GM19193 (cell line): ENCODE data around the gene ARPC3.

Experiments used
- POLR2A ChIP-seq: IDR thresholded peaks from 4 replicates; pipeline ENCODE4 v1.6.1; 2011; ENCODE audit not compliant: insufficient read depth, insufficient read length; ENCODE audit errors: extremely low read depth

ARPC3 gene

DNA sequence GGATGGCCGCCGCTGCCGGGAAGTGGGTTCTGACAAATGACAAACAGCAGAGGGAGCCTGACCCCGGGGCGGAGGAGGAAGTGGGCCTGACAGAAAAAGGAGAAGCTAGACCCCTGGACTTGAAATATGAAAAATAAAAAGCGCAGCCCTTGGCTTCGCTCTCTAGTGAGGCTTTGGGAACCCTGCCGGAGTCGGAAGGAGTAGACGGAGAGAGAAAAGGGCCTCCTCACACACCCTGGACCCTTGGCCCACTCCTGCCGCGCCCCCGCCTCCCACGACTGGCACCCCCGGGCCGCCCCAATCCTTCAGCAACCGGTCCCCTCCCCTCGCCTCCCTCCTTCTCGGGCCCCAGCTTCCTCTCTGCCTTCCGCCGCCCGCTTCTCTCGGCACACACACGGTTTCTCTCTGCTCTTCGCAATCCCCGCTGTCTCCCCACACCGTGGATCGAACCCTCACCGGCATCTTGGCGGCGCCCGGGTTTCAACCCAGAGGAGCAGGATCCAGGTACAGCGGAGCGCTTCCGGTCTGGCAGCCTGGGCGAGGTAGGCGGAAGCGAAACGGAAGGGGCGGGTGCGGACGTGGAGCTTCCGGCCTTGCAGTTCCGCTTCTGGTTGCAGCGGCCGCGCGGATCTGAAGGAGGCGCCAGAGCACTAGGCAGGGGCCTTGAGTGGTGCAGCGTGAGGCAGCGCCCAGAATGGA, at the start of gene ARPC3:
Gene ARPC3 (minus strand): TSS at position 539 of the 699 bp plus-strand sequence. CDS start 77 bp downstream, at position 462.
- peak; percentile 93 for TF ChIP-seq POLR2A

DNA sequence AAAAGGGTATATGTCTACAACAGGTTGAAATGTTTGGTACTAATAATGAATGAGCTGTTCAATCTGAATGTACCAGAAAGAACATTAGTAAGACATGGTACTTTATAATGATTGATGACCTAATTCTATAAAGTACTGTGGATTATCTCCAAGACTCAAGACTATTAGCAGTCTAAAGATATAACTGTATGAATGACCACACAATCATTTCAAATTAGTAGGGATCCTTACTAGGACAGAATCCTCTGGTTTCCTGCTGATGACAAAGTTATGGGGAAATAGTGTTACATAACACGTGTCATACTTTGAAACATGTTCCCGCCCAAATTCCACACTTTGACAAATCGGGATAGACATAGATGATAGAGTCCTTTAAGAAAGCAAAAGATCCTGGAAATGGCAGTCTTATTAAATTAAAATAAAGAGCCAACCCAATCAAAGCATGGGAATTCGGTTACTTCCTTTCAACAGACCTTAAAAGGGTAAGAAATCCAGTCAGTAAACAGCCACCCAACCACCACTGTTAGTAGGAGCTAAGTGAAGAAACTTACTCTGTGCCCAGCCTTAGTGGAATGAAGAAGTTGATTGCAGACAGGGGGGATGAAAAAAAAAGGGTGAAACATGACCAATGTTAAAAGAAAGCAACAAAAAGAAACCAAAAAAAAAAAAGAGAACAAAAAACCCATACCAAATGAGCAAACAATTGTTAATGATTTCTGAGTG, 49.0 kb upstream of the ARPC3 start:
- TF ChIP-seq POLR2A = no peak

- TF ChIP-seq POLR2A = no peak
Measured at GRCh38 chr12:110475426-110475825, 25.3 kb upstream of the ARPC3 start.

GRCh38 chr12:110468214-110469048, 18.3 kb upstream of the ARPC3 start, which contains the start of the genes FAM216A and GPN3:
FAM216A (plus strand) TSS chr12:110468845; CDS start chr12:110468876, 31 bp downstream.
GPN3 (minus strand) TSS chr12:110468257; CDS start chr12:110468203, 54 bp downstream.
- peak; percentile 88 for TF ChIP-seq POLR2A

GRCh38 chr12:110467847-110468213, 17.7 kb upstream of the ARPC3 start:
- no peak for TF ChIP-seq POLR2A

- no peak for TF ChIP-seq POLR2A
Measured at GRCh38 chr12:110466791-110467190, 16.7 kb upstream of the ARPC3 start.

DNA sequence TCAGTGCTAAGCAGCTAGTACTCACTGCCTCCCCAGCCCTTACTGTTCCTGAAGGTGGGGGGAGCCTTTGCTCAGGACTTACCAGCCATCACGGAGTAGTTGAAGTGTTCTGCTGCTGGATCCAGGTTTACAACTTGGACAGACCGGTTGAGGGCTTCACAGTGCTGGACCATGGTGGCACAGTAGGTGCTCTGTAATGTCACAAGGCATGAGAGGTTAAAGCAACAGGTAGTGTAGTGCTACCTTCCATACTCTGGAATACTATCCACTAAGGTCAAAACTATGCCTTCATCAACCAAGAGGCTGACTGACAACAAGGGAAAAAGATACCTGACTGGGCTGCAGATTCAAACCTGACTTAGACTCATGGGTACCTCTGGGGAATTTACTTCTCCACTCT, 14.9 kb upstream of the ARPC3 start:
- no peak for TF ChIP-seq POLR2A

- no peak for TF ChIP-seq POLR2A
Measured at GRCh38 chr12:110458756-110459155, 8.6 kb upstream of the ARPC3 start.

GRCh38 chr12:110453569-110454296, 3.6 kb upstream of the ARPC3 start:
- TF ChIP-seq POLR2A = no peak

DNA sequence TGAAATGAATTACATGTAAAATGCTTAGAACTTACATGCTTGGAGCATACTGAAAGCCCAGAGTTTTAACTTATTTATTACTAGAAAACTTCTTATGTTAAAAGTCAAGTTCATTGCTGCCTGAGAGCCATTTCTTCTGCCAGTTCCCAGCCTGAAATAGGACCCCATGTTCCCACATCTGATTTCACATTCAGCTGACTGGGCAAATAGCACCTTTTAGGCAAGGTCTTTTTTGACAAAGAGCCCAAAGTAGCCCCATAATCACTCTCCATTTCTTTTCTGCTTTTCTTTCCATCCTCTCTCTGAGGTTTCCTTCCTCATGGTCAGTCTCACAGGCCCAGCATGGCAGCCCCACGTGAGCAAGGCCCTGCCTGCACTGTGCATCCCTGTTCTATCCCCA, 1.1 kb upstream of the ARPC3 start:
- no peak for TF ChIP-seq POLR2A

DNA sequence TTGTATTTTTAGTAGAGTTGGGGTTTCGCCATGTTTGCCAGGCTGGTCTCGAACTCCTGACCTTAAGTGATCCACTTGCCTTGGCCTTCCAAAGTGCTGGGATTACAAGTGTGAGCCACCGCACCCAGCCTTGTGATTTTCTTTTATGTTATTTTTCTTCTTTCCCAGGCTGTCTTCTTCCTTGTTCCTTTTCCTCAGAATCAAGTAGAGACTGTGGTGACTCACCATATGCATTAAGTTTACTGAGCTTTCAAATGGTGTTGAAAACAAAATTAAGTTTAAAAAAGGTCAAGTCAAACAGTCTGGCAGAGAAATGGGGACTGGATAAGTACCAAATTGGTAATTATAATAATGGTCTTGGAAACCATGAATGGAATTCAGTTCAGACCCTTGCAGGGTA, 5.7 kb downstream of the ARPC3 start:
- no peak for TF ChIP-seq POLR2A

DNA sequence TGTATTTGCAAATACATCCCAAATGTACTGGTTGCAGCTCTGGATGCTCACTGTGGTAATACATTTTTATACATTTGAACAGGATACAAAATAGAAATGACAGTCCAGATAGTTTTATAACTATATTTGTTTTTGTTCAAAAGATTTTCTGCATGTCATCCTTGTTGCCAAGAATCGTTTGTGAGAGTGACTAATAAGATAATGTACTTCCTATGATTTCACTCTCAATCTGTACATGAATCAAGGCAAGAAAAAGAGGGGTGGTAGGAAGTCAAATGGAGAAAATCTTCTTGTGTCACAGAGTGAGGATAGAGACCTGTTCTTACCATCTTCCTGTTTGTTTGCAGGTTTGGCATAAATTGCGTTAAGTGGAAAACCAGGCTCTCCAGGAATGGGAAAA, 13.9 kb downstream of the ARPC3 start:
- TF ChIP-seq POLR2A = no peak

DNA sequence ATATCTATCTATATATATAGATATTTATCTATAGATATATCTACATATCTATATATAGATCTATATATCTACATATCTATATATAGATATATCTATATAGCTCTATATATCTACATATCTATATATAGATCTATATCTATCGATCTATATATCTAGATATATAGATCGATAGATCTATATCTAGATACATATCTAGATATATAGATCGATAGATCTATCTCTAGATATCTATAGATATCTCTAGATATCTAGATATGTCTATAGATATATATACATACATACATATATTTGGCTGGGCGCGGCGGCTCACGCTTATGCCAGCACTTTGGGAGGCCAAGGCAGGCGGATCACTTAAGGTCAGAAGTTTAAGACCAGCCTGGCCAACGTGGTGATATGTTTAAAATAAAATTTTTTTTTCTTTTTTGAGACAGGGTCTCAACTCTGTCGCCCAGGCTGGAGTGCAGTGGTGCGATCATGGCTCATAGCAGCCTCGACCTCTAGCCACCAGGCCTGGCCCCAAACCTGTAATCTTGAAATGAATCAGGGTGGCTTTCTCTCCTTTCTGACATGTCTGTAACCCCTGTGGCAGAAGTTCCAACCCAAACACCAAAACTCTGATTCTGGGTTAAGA, 18.1 kb downstream of the ARPC3 start:
- no peak for TF ChIP-seq POLR2A

DNA sequence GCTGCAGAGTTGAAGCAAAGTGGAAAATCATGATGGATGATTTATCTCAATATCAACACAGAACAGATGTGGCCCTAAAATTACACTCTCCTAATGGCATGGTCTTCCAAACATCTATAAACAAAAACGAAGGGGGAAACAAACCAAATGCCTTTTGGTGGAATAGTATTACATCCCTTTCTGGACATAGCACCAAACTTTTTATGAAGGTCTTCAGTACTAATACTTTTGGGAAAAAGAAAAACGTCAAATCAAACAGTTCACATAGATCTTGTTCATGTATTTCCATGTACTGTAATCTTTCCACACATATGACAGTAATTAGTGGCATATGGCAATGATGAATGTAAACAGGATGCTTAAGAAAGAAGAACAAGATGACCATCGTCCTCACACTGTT, 23.7 kb downstream of the ARPC3 start:
- TF ChIP-seq POLR2A = no peak
